A673 (cell line): ENCODE results near the gene APC.

Experiments
- CTCF ChIP-seq: fragments of 300-800, 200-600 bp; sonication (generic); conservative IDR thresholded peaks from 2 replicates; pipeline ENCODE4 v1.5.1; 2017; ENCODE audit warnings: low read depth, mild to moderate bottlenecking, antibody characterized with exemption, low read length, moderate library complexity, mixed read lengths
- EZH2 ChIP-seq: fragments of 200-600 bp; sonication (generic); IDR thresholded peaks from 2 replicates; pipeline ENCODE4 v1.6.1; 2017; ENCODE audit warnings: borderline replicate concordance, low read depth, mild to moderate bottlenecking, mixed read lengths, antibody characterized with exemption, low read length; ENCODE audit not compliant: poor library complexity, severe bottlenecking

GRCh38 chr5:112883192-112883591, 145.5 kb downstream of the APC start:
- TF ChIP-seq CTCF (no peak), EZH2 (no peak)
